ENCODE results near the gene DMD. TPM values are rescaled to one million over a fixed set of nuclear protein-coding genes. Genes with fewer than 3 reads are reported as not detected.
A peak's percentile ranks its signal among the peaks of the same experiment; 100 is the strongest.

The DMD gene
- total and polyA plus RNA-seq, 2 experiments from 2014 or later, result 1.5 to 2.0 TPM

DNA sequence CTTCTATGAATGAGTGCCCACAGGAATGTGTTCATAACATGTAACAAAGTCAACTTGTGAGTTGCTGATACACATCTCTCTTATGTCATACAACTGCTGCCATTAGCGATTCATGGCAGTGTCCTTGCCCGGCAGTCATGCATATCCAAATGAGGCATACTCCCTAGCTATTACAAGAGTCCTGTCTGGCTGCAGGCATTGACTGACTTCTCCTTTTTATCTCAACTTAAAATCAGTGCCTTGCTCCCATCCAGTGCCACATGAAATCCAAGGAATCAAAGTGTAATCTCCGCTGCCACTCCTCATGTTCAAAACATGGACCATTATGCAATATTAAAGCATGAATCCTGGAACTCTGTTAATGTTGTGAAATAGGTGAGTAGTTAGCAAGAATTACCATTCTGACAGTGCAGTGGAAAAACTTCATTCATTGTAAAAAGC, 1790.6 kb downstream of the DMD start:
- Histone ChIP-seq H3K4me1 (ENCODE audit: insufficient read depth) (no peaks in the 10 kb centered on the region; the same call in 1 of the 2 replicates), H2AFZ (no peak overlapping the region), H3K36me3 (ENCODE audit: low read depth) (no peaks in the 10 kb centered on the region), H3K9me3 (ENCODE audit: low read depth) (no peaks in the 10 kb centered on the region), H3K4me2 (ENCODE audit: unreplicated experiment) (no peak overlapping the region), H3K27ac (no peak overlapping the region), H4K20me1 (ENCODE audit: insufficient read depth) (no peaks in the 10 kb centered on the region), H3K9ac (no peak overlapping the region), H3K9me2 (ENCODE audit: insufficient read depth) (no peaks in the 10 kb centered on the region), H3F3A (ENCODE audit: insufficient read depth) (no peaks in the 10 kb centered on the region), H3K79me2 (ENCODE audit: insufficient read depth) (no peaks in the 10 kb centered on the region), H3K4me3 (no peak overlapping the region), H3K27me3 (replicated peaks; ENCODE audit: insufficient read depth) (no peaks in the 10 kb centered on the region)
- WGBS, 2 experiments (ENCODE audit: low coverage in 1 of 2, low lambda C conversion rate in 2 of 2, missing lambda C conversion rate in 2 of 2), result 88 to 95% methylated on average over 3 of the region's 3 CpGs
- DNase-seq, result peak; percentile 33
- in situ Hi-C loops (cut with MboI), result no loop called here
- TF ChIP-seq EZH2 (IDR thresholded peaks at IDR 0.05; ENCODE audit: insufficient read depth, poor library complexity, severe bottlenecking), result no peak
- TF ChIP-seq EZH2phosphoT487 (IDR thresholded peaks at IDR 0.05; ENCODE audit: insufficient read depth, low read depth), result no peak

DNA sequence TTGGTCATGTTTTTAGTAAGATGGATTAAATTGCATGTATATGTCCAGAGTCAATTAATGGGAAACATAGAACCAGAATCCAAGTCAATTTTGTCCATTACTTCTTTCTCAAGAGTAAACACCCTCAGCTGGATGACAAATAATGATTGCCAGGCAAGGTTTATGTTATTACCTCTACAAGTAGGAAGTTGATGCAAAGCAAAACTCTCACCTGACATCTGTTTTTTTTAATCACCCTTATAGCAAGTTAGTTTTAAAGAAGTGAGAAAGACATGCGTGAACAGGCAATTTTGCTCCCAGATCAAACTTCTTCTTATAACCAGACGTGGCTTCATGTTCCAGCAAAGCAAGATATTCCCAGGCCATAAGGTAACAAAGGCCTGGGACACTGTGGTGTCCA, 1791.0 kb downstream of the DMD start:
- H3K9me3 ChIP-seq (ENCODE audit: low read depth), result no peaks in the 10 kb centered on the region
- no peak for DNase-seq
- no peaks in the 10 kb centered on the region for H3K27me3 ChIP-seq (replicated peaks; ENCODE audit: insufficient read depth)
- 100% methylated on average over 2 of the region's 2 CpGs for WGBS, 2 experiments (ENCODE audit: low coverage in 1 of 2, low lambda C conversion rate in 2 of 2, missing lambda C conversion rate in 2 of 2)
- no peaks in the 10 kb centered on the region for H3K9me2 ChIP-seq (ENCODE audit: insufficient read depth)
- no peaks in the 10 kb centered on the region for H4K20me1 ChIP-seq (ENCODE audit: insufficient read depth)
- no peak overlapping the region for H2AFZ ChIP-seq
- H3K9ac ChIP-seq, result no peak overlapping the region
- H3K27ac ChIP-seq, result no peak overlapping the region
- H3F3A ChIP-seq (ENCODE audit: insufficient read depth), result no peaks in the 10 kb centered on the region
- H3K36me3 ChIP-seq (ENCODE audit: low read depth), result no peaks in the 10 kb centered on the region
- in situ Hi-C loops (cut with MboI), result no loop called here
- TF ChIP-seq EZH2 (IDR thresholded peaks at IDR 0.05; ENCODE audit: insufficient read depth, poor library complexity, severe bottlenecking) (no peak), EZH2phosphoT487 (IDR thresholded peaks at IDR 0.05; ENCODE audit: insufficient read depth, low read depth) (no peak)
- H3K4me2 ChIP-seq (ENCODE audit: unreplicated experiment), result no peak overlapping the region
- H3K4me1 ChIP-seq (ENCODE audit: insufficient read depth), result no peaks in the 10 kb centered on the region; the same call in 1 of the 2 replicates
- no peak overlapping the region for H3K4me3 ChIP-seq
- H3K79me2 ChIP-seq (ENCODE audit: insufficient read depth), result no peaks in the 10 kb centered on the region

GRCh38 chrX:31397119-31397518, 1814.2 kb downstream of the DMD start:
- WGBS, 2 experiments (ENCODE audit: low coverage in 1 of 2, low lambda C conversion rate in 2 of 2, missing lambda C conversion rate in 2 of 2), result 88 to 93% methylated on average over 3 of the region's 3 CpGs
- DNase-seq, result peak; percentile 65
- no peaks in the 10 kb centered on the region for H3K9me2 ChIP-seq (ENCODE audit: insufficient read depth)
- no peak overlapping the region for H2AFZ ChIP-seq
- TF ChIP-seq EZH2 (IDR thresholded peaks at IDR 0.05; ENCODE audit: insufficient read depth, poor library complexity, severe bottlenecking) (no peak), EZH2phosphoT487 (IDR thresholded peaks at IDR 0.05; ENCODE audit: insufficient read depth, low read depth) (no peak)
- no peak overlapping the region for H3K4me3 ChIP-seq
- H3K4me1 ChIP-seq (ENCODE audit: insufficient read depth), result peaks cover 11% of the 10 kb centered on the region
- no peaks in the 10 kb centered on the region for H3K79me2 ChIP-seq (ENCODE audit: insufficient read depth)
- no peak overlapping the region for H3K9ac ChIP-seq
- H3K4me2 ChIP-seq (ENCODE audit: unreplicated experiment), result no peak overlapping the region
- H3F3A ChIP-seq (ENCODE audit: insufficient read depth), result no peaks in the 10 kb centered on the region
- H4K20me1 ChIP-seq (ENCODE audit: insufficient read depth), result no peaks in the 10 kb centered on the region
- H3K9me3 ChIP-seq (ENCODE audit: low read depth), result no peaks in the 10 kb centered on the region
- no peaks in the 10 kb centered on the region for H3K27me3 ChIP-seq (replicated peaks; ENCODE audit: insufficient read depth)
- in situ Hi-C loops (cut with MboI), result no loop called here
- H3K27ac ChIP-seq, result no peak overlapping the region
- no peaks in the 10 kb centered on the region for H3K36me3 ChIP-seq (ENCODE audit: low read depth)

- no peak overlapping the region for H3K9ac ChIP-seq
- no peak overlapping the region for H2AFZ ChIP-seq
- in situ Hi-C loops (cut with MboI), result no loop called here
- no peaks in the 10 kb centered on the region for H3K79me2 ChIP-seq (ENCODE audit: insufficient read depth)
- no peak overlapping the region for H3K4me3 ChIP-seq
- DNase-seq, result peak; percentile 6
- no peaks in the 10 kb centered on the region for H3K36me3 ChIP-seq (ENCODE audit: low read depth)
- no peak overlapping the region for H3K27ac ChIP-seq
- H3K4me1 ChIP-seq (ENCODE audit: insufficient read depth), result peaks cover 10% of the 10 kb centered on the region
- no peaks in the 10 kb centered on the region for H3K9me3 ChIP-seq (ENCODE audit: low read depth)
- no peaks in the 10 kb centered on the region for H4K20me1 ChIP-seq (ENCODE audit: insufficient read depth)
- WGBS, 2 experiments (ENCODE audit: low coverage in 1 of 2, low lambda C conversion rate in 2 of 2, missing lambda C conversion rate in 2 of 2), result 88 to 90% methylated on average over 3 of the region's 3 CpGs
- TF ChIP-seq EZH2phosphoT487 (IDR thresholded peaks at IDR 0.05; ENCODE audit: insufficient read depth, low read depth) (no peak), EZH2 (IDR thresholded peaks at IDR 0.05; ENCODE audit: insufficient read depth, poor library complexity, severe bottlenecking) (no peak)
- no peaks in the 10 kb centered on the region for H3K27me3 ChIP-seq (replicated peaks; ENCODE audit: insufficient read depth)
- H3K9me2 ChIP-seq (ENCODE audit: insufficient read depth), result no peaks in the 10 kb centered on the region
- H3K4me2 ChIP-seq (ENCODE audit: unreplicated experiment), result no peak overlapping the region
- H3F3A ChIP-seq (ENCODE audit: insufficient read depth), result no peaks in the 10 kb centered on the region
Observed at GRCh38 chrX:31392513-31392912, 1818.8 kb downstream of the DMD start.

- TF ChIP-seq EZH2 (IDR thresholded peaks at IDR 0.05; ENCODE audit: insufficient read depth, poor library complexity, severe bottlenecking), result no peak
- no peak for TF ChIP-seq EZH2phosphoT487 (IDR thresholded peaks at IDR 0.05; ENCODE audit: insufficient read depth, low read depth)
- DNase-seq, result no peak
- Histone ChIP-seq H3K27ac (no peak overlapping the region), H3K36me3 (ENCODE audit: low read depth) (no peaks in the 10 kb centered on the region), H3K4me1 (ENCODE audit: insufficient read depth) (no peaks in the 10 kb centered on the region), H2AFZ (no peak overlapping the region), H4K20me1 (ENCODE audit: insufficient read depth) (no peaks in the 10 kb centered on the region), H3F3A (ENCODE audit: insufficient read depth) (no peaks in the 10 kb centered on the region), H3K9me2 (ENCODE audit: insufficient read depth) (no peaks in the 10 kb centered on the region), H3K4me3 (no peak overlapping the region), H3K79me2 (ENCODE audit: insufficient read depth) (no peaks in the 10 kb centered on the region), H3K9me3 (ENCODE audit: low read depth) (no peaks in the 10 kb centered on the region), H3K27me3 (replicated peaks; ENCODE audit: insufficient read depth) (no peaks in the 10 kb centered on the region), H3K4me2 (ENCODE audit: unreplicated experiment) (no peak overlapping the region), H3K9ac (no peak overlapping the region)
- 0% methylated on average over 1 of the region's 1 CpG for WGBS, 2 experiments (ENCODE audit: low coverage in 1 of 2, low lambda C conversion rate in 2 of 2, missing lambda C conversion rate in 2 of 2)
- in situ Hi-C loops (cut with MboI), result no loop called here
Observed at GRCh38 chrX:31388946-31389345, 1822.4 kb downstream of the DMD start.

Measured in GM23248 (cell line).